BLaER1 treated with 17β-estradiol and CSF1 and Interleukin-3, amounts not matched to agents 10 nM and 100 nM (cell line): ENCODE measurements around the gene KLHDC10.

Experiments
- H3K27ac ChIP-seq, 11 experiments: shearing (Covaris generic); formaldehyde crosslinking; 2 replicates each; pipeline ENCODE4 v1.8.1; 2022
- H3K27me3 ChIP-seq, 11 experiments: shearing (Covaris generic); formaldehyde crosslinking; 2 replicates each; pipeline ENCODE4 v1.8.1; 2022
- H3K36me3 ChIP-seq, 11 experiments: shearing (Covaris generic); formaldehyde crosslinking; 2 replicates each; pipeline ENCODE4 v1.8.1; 2022
- H3K4me1 ChIP-seq, 10 experiments: shearing (Covaris generic); formaldehyde crosslinking; 2 replicates each; pipeline ENCODE4 v1.8.1; 2022
- H3K4me2 ChIP-seq, 11 experiments: shearing (Covaris generic); formaldehyde crosslinking; 2 replicates each; pipeline ENCODE4 v1.8.1; 2022
- H3K4me3 ChIP-seq, 10 experiments: shearing (Covaris generic); formaldehyde crosslinking; 2 replicates each; pipeline ENCODE4 v1.8.1; 2022
- H3K9ac ChIP-seq, 11 experiments: shearing (Covaris generic); formaldehyde crosslinking; 2 replicates each; pipeline ENCODE4 v1.8.1; 2022
- H3K9me3 ChIP-seq, 11 experiments: shearing (Covaris generic); formaldehyde crosslinking; replicated peaks in 1 of 11; 2 replicates each; pipeline ENCODE4 v1.8.1; 2022
- H4K20me1 ChIP-seq, 11 experiments: shearing (Covaris generic); formaldehyde crosslinking; 2 replicates each; pipeline ENCODE4 v1.8.1; 2022
- Cebpa-rat ChIP-seq, 11 experiments: shearing (Covaris generic); IDR thresholded peaks; 2 replicates each; pipeline ENCODE4 v1.8.1; 2022

KLHDC10 gene

GRCh38 chr7:130069978-130070860 lies at the start of gene KLHDC10:
Gene KLHDC10, plus strand, starts transcription at chr7:130070534. Its CDS starts 110 bp downstream, at chr7:130070644.
- Histone ChIP-seq H4K20me1 (peaks cover 25 to 45% (median 40%) of the 10 kb centered on the region in 11 experiments), H3K27me3 (no peaks in the 10 kb centered on the region), H3K36me3 (peaks cover 0 to 13% (median 0%) of the 10 kb centered on the region in 11 experiments; a peak in 5 of 22 replicates), H3K4me3 (peak within 1 kb of the TSS; percentile 76 to 97 (median 84)), H3K9me3 (no peaks in the 10 kb centered on the region), H3K9ac (peak within 1 kb of the TSS; percentile 70 to 88 (median 83)), H3K27ac (peak within 1 kb of the TSS; percentile 33 to 78 (median 66); a peak in 21 of 22 replicates), H3K4me1 (peaks cover 11 to 39% (median 22%) of the 10 kb centered on the region in 10 experiments; a peak in 19 of 20 replicates), H3K4me2 (peak within 1 kb of the TSS; percentile 82 to 97 (median 93))
- no peak for TF ChIP-seq Cebpa-rat (IDR thresholded peaks at IDR 0.05)

GRCh38 chr7:130021105-130021834 lies 49.1 kb upstream of the KLHDC10 start:
- Histone ChIP-seq H4K20me1 (no peaks in the 10 kb centered on the region; a peak in 1 of 22 replicates), H3K36me3 (peaks cover 78 to 100% (median 96%) of the 10 kb centered on the region in 11 experiments), H3K9me3 (no peaks in the 10 kb centered on the region), H3K9ac (no peak overlapping the region), H3K27ac (no peak overlapping the region), H3K4me1 (peaks cover 10 to 13% (median 12%) of the 10 kb centered on the region in 10 experiments; a peak in 17 of 20 replicates), H3K27me3 (no peaks in the 10 kb centered on the region), H3K4me3 (no peak overlapping the region), H3K4me2 (no peak overlapping the region)
- no peak for TF ChIP-seq Cebpa-rat (IDR thresholded peaks at IDR 0.05)

- no peak for TF ChIP-seq Cebpa-rat (IDR thresholded peaks at IDR 0.05)
- H3K27me3 ChIP-seq = no peaks in the 10 kb centered on the region
- H3K4me1 ChIP-seq = peaks cover 10 to 22% (median 18%) of the 10 kb centered on the region in 10 experiments; a peak in 17 of 20 replicates
- H3K9me3 ChIP-seq = no peaks in the 10 kb centered on the region
- H3K27ac ChIP-seq = no peak overlapping the region
- peaks cover 81 to 100% (median 91%) of the 10 kb centered on the region in 11 experiments for H3K36me3 ChIP-seq
- no peaks in the 10 kb centered on the region for H4K20me1 ChIP-seq
- no peak overlapping the region for H3K4me2 ChIP-seq
- no peak overlapping the region for H3K4me3 ChIP-seq
- no peak overlapping the region for H3K9ac ChIP-seq
These were observed 48.2 kb upstream of the KLHDC10 start for GRCh38 chr7:130022115-130022514.

GRCh38 chr7:130022623-130023175 lies 47.6 kb upstream of the KLHDC10 start:
- Histone ChIP-seq H3K27ac (no peak overlapping the region), H3K4me1 (peaks cover 10 to 28% (median 19%) of the 10 kb centered on the region in 10 experiments; a peak in 17 of 20 replicates), H3K36me3 (peaks cover 84 to 100% (median 91%) of the 10 kb centered on the region in 11 experiments), H3K9me3 (no peaks in the 10 kb centered on the region), H3K4me2 (no peak overlapping the region), H3K27me3 (no peaks in the 10 kb centered on the region), H3K4me3 (no peak overlapping the region), H4K20me1 (no peaks in the 10 kb centered on the region), H3K9ac (no peak overlapping the region)
- no peak for TF ChIP-seq Cebpa-rat (IDR thresholded peaks at IDR 0.05)

GRCh38 chr7:130024390-130024789 lies 45.9 kb upstream of the KLHDC10 start:
- no peak for TF ChIP-seq Cebpa-rat (IDR thresholded peaks at IDR 0.05)
- Histone ChIP-seq H4K20me1 (no peaks in the 10 kb centered on the region), H3K9ac (no peak overlapping the region), H3K27me3 (no peaks in the 10 kb centered on the region), H3K27ac (no peak overlapping the region), H3K4me3 (no peak overlapping the region), H3K36me3 (peaks cover 83 to 100% (median 91%) of the 10 kb centered on the region in 11 experiments), H3K9me3 (no peaks in the 10 kb centered on the region), H3K4me1 (peaks cover 10 to 28% (median 19%) of the 10 kb centered on the region in 10 experiments; a peak in 17 of 20 replicates), H3K4me2 (no peak overlapping the region)

- no peak overlapping the region for H3K4me2 ChIP-seq
- H3K27ac ChIP-seq = no peak overlapping the region
- H4K20me1 ChIP-seq = no peaks in the 10 kb centered on the region; a peak in 2 of 22 replicates
- H3K4me3 ChIP-seq = no peak overlapping the region
- peaks cover 0 to under 1% (median 0%) of the 10 kb centered on the region in 10 experiments; a peak in 1 of 20 replicates for H3K4me1 ChIP-seq
- peaks cover 83 to 97% (median 95%) of the 10 kb centered on the region in 11 experiments for H3K36me3 ChIP-seq
- H3K9ac ChIP-seq = no peak overlapping the region
- H3K9me3 ChIP-seq = no peaks in the 10 kb centered on the region
- no peak for TF ChIP-seq Cebpa-rat (IDR thresholded peaks at IDR 0.05)
- H3K27me3 ChIP-seq = no peaks in the 10 kb centered on the region
These were observed 37.6 kb upstream of the KLHDC10 start for GRCh38 chr7:130032698-130033097.

- no peak for TF ChIP-seq Cebpa-rat (IDR thresholded peaks at IDR 0.05)
- H3K4me1 ChIP-seq = no peaks in the 10 kb centered on the region
- H3K9ac ChIP-seq = no peak overlapping the region; a peak in 1 of 22 replicates
- H4K20me1 ChIP-seq = no peaks in the 10 kb centered on the region; a peak in 2 of 22 replicates
- H3K4me3 ChIP-seq = no peak overlapping the region
- H3K4me2 ChIP-seq = no peak overlapping the region
- H3K36me3 ChIP-seq = peaks cover 90 to 100% (median 96%) of the 10 kb centered on the region in 11 experiments
- H3K27me3 ChIP-seq = no peaks in the 10 kb centered on the region
- H3K9me3 ChIP-seq = no peaks in the 10 kb centered on the region
- H3K27ac ChIP-seq = no peak overlapping the region
These were observed 32.6 kb upstream of the KLHDC10 start for GRCh38 chr7:130037703-130038102.

- Histone ChIP-seq H3K4me1 (no peaks in the 10 kb centered on the region), H3K27ac (no peak overlapping the region), H3K4me2 (no peak overlapping the region), H3K27me3 (no peaks in the 10 kb centered on the region), H4K20me1 (peaks cover 0 to 9% (median 0%) of the 10 kb centered on the region in 11 experiments; a peak in 3 of 22 replicates), H3K36me3 (peaks cover 88 to 100% (median 97%) of the 10 kb centered on the region in 11 experiments), H3K9me3 (no peaks in the 10 kb centered on the region), H3K9ac (no peak overlapping the region), H3K4me3 (no peak overlapping the region)
- no peak for TF ChIP-seq Cebpa-rat (IDR thresholded peaks at IDR 0.05)
These were observed 29.8 kb upstream of the KLHDC10 start for GRCh38 chr7:130040576-130040975.
